HG03521 (cell line): ENCODE results near the gene POLR2J.
A peak's percentile ranks its signal among the peaks of the same experiment; 100 is the strongest.

ENCODE experiments used
- ATAC-seq: cut with Tn5 transposase; IDR thresholded peaks from one replicate; pipeline ENCODE4 v1.9.1; 2021; ENCODE audit warnings: mild to moderate bottlenecking, moderate library complexity; ENCODE audit not compliant: unreplicated experiment

Gene POLR2J

DNA sequence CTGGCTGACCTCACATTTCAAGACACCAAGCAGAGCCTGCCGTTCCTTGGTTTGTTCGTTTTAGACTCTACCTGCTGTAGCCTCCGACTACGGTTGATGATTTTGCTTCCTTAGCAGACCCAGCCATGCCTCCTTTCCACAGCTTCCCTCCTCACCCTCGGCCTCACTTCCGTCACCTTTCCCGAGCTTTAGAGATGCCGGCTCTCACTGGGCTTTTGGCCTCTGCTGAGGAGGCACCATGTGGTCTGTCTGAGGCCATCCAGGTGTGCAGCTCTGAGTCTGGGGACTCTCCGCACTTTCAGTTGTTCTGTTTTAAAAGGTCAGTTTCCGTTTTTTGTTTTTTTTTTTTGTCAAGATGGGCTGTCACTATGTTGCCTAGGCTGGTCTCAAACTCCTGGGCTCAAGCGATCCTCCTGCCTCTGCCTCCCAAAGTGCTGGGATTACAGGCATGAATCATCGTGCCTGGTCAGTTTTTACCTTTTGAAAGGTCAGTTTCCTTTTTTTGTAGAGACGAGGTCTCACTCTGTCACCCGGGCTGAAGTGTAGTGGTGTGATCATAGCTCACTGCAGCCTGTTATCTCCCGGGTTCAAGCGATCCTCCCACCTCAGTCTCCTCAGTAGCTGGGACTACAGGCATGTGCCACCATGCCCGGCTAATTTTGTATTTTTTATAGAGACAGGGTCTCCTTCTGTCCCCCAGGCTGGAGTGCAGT is 33.6 kb downstream of the POLR2J start:
- ATAC-seq: peak; percentile 44

DNA sequence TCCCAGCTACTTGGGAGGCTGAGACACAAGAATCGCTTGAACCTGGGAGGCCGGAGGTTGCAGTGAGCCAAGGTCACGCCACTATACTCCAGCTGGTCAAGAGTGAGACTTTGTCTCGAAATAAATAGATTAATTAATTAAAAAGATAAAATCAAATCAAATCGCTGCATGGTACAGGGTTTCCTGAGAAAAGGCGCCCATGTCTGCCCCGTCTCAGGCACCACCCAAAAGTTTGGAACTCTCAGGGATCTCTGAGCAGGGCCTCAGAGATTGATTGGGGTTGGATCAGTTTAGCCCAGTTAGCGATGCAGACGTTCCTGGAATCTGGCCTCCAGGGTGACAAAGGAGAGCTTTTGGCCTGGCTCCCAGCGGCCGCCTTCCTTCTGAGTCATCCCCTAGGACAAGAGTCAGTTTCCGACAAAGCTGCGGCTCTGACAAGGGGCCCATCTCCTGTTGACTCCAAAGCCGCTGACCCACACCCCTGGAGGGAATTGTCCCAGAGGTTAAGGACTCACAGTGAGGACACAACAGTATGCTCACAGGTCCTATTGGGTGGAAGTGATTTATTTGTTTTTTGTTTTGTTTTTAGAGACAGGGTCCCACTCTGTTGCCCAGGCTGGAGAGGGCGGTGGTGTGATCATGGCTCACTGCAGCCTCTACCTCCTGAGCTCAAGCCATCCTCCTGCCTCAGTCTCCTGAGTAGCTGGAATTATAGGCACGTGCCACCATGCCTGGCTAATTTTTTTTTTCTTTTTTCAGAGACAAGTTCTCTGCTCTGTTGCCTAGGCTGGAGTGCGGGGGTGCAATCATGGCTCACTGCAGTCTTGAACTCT is 38.5 kb downstream of the POLR2J start:
- no peak for ATAC-seq

DNA sequence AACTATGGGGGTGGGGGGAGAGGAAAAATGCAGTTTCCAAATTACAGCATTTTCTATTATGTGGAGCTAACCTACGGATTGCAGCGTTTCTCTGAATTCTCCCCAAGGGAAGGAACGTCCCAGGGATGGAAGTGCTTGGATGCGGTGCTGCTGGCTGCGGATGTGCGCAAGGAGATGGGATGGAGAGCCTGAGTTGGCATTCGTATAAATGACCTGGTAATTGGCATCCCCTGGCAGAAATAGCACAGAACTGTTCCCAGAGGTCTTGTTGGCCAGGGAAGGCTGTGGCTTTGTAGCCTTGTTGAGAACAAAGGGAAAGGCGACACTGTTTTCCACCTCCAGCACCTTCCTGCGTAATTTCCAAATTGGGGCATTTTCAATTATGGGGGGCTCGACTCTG is 42.6 kb downstream of the POLR2J start:
- no peak for ATAC-seq

- no peak for ATAC-seq
Observed at GRCh38 chr7:102434039-102434486, 44.7 kb downstream of the POLR2J start.

DNA sequence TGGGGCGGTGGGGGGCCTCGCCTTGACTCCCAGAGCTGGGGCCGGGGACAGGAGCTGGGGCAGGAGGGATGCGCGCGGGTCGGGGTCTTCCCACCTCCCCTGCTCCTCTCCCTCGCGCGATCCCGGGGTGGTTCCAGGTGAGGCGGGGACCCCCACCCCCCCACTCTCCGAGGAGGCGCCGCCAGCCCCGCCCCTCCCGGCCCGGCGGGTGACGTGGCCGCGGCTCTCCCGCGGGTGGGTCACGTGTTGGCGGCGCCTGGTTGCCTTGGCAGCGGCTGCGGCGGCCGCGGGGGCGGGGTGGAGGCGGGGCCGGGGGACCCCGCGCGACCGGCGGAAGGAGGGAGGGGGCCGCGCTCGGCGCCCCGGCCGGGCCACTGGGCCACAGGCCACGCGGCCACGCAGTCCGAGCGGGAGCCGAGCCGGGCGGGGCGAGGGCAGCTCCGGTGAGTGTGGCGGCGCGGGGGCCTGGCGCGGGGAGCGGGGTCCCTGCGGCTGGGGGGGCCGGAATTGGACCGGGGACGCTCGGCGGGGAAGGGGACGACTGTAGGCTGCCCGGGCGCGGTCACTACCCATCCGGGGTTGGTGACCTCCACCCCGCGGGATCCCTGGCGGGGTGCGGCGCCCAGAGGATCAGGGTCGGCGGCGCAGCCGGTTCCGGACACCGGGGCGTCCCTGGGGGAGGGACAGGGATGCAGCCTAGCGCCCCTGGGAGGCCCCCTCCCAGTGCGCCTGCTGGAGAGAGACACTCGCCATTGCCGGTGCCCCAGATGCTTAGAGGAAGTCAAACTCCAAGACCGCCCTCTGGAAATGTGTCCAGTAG is 45.3 kb downstream of the POLR2J start, which contains the start of gene ORAI2:
Gene ORAI2, plus strand, starts transcription at position 357 of the 820 bp plus-strand sequence. CDS start 5,382 bp downstream, outside the sequence.
- peak; percentile 68 for ATAC-seq

- peak; percentile 33 for ATAC-seq
Observed at GRCh38 chr7:102432442-102433218, 46.1 kb downstream of the POLR2J start.

- ATAC-seq: no peak
Observed at GRCh38 chr7:102431617-102432298, 47.0 kb downstream of the POLR2J start.

DNA sequence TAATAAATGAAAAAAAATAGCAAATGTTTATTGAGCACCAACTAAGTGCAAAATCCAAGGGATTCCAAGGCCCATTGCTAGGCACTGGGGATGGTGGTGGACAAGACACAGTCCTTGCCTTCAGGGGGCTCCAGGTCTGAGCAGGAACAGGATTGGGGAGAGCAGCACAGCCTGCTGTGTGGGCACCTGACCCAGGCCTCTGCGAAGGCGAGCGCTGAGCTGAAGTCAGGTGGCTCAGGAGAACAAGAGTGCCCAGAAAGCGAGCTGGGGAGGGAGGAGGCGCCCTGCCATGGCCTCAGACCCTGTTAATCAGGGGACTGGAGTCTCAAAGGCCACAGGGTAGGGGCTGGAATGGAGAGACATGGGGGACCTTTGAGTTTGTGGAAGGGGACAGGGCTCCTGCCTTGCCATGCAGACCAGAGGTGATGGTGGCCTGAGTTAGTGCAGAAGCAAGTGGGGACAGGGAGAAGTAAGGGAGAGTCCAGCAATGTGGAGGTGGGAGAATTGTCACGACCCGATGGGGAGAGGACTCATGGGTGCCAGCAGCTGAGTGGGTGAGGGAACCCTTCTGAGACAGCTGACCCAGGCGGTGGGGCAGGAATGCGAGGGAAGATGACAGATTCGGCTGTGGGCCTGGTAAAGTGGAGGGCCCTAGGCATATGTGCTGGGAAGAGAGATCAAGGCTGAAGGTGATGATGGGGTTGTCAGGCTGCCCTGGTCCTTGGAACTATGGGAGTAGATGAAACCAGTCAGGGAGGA is 49.4 kb downstream of the POLR2J start:
- ATAC-seq: no peak

- ATAC-seq: no peak
Observed at GRCh38 chr7:102427019-102427405, 51.7 kb downstream of the POLR2J start.

GRCh38 chr7:102426268-102427018 is 52.3 kb downstream of the POLR2J start:
- ATAC-seq: peak; percentile 50

DNA sequence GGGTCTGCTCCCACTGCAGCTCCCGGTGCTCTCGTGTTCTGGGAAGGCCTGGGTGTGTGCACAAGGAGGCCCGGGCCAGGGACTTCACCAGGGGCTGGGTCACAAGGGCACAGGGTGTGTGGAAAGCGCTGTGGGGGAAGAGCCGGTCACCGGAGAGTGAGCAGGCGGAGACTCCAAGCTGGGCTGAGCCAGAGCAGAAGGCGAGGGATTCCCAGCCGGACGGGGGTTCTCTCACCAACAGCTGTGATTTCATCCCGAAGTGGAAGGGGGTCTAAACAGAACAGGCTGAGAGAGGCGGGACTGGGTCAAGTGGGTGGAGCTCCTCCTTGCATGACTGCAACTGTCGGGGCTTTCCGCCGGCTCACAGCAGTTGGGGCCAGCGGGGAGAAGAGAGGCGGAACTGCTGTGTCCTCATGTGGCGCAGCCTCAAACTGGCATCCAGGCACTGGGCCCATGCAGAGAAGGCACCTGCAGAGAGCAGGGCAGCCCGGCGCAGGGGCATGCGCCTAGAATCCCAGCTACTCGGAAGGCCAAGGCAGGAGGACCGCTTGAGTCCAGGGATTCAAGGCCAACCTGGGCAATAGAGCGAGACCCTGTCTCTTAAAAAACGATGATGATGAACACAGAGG is 53.0 kb downstream of the POLR2J start:
- ATAC-seq: peak; percentile 66

GRCh38 chr7:102424787-102425218 is 53.9 kb downstream of the POLR2J start:
- no peak for ATAC-seq

GRCh38 chr7:102424129-102424551 is 54.6 kb downstream of the POLR2J start:
- no peak for ATAC-seq
